ENCODE measurements around the gene ARHGAP6. TPM values are rescaled to one million over a fixed set of nuclear protein-coding genes. Genes with fewer than 3 reads are reported as not detected.

Gene ARHGAP6
- total and polyA plus RNA-seq, 2 of the 13 experiments (the other 11 are each of a cell fraction or from before 2014, with no cell fraction given) = 0.11 TPM; not detected in 1

DNA sequence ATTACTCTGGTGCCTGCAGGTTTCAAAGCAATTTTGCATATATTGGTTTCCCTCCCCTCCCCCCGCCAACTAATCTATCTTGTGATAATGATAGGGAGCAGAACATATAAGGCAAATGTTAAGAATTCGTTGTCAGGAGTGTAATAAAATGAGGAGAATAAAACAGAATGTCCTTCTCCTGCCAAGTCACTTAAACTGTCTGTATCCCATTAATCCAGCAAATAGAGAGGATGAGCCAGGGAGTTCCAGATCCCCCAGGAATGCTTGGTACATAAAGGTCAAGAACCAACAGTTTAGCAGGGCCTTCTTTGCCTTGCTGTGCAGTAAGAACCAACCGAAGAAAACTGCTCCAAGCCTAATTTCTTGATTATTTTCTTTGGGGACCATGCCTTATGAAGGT is 231.1 kb downstream of the ARHGAP6 start:
- H3K27ac ChIP-seq (ENCODE audit: extremely low read length, insufficient read depth, low read length) = no peak overlapping the region
- BruUV-seq (replicated peaks) = no TSS peak
- H3K79me2 ChIP-seq (ENCODE audit: insufficient read depth, low read length) = no peaks in the 10 kb centered on the region
- H4K20me1 ChIP-seq (ENCODE audit: insufficient read depth, low read length) = no peaks in the 10 kb centered on the region
- no peak overlapping the region for H2AFZ ChIP-seq (ENCODE audit: low read length)
- intact Hi-C loops (cut with micrococcal nuclease; ENCODE audit: unreplicated experiment) = no loop called here
- in situ Hi-C loops (cut with HindIII; ENCODE audit: extremely low pct_ligation_motif_present, low pct_unique_long_range_greater_than_20kb) = no loop called here
- no peak for ATAC-seq
- no peak overlapping the region for H3K4me3 ChIP-seq (replicated peaks in 1 of 3; ENCODE audit: insufficient read depth in 1 of 3, low read depth in 2 of 3, low read length in 3 of 3)
- no peaks in the 10 kb centered on the region for H3K4me1 ChIP-seq (ENCODE audit: insufficient read depth, low read length)
- POLR2A ChIA-PET = no interaction called here
- no peak overlapping the region for H3K9ac ChIP-seq (ENCODE audit: insufficient read depth, low read depth, low read length)
- no peak overlapping the region for H3K4me2 ChIP-seq (ENCODE audit: low read depth, low read length)
- H3K9me3 ChIP-seq (ENCODE audit: low read length) = no peaks in the 10 kb centered on the region
- FAIRE-seq = no peak
- WGBS (ENCODE audit: low lambda C conversion rate) = 4% methylated on average over 2 of the region's 3 CpGs
- DNase-seq (ENCODE audit: low spot score) = no peak
- CTCF ChIA-PET (ENCODE audit: low intra/inter-chr PET ratio, low total read pairs) = no interaction called here
- H3K27me3 ChIP-seq (ENCODE audit: control insufficient read depth in 1 of 2, insufficient read depth in 2 of 2, low read length in 2 of 2) = no peaks in the 10 kb centered on the region
- TF ChIP-seq, protein P1, sequence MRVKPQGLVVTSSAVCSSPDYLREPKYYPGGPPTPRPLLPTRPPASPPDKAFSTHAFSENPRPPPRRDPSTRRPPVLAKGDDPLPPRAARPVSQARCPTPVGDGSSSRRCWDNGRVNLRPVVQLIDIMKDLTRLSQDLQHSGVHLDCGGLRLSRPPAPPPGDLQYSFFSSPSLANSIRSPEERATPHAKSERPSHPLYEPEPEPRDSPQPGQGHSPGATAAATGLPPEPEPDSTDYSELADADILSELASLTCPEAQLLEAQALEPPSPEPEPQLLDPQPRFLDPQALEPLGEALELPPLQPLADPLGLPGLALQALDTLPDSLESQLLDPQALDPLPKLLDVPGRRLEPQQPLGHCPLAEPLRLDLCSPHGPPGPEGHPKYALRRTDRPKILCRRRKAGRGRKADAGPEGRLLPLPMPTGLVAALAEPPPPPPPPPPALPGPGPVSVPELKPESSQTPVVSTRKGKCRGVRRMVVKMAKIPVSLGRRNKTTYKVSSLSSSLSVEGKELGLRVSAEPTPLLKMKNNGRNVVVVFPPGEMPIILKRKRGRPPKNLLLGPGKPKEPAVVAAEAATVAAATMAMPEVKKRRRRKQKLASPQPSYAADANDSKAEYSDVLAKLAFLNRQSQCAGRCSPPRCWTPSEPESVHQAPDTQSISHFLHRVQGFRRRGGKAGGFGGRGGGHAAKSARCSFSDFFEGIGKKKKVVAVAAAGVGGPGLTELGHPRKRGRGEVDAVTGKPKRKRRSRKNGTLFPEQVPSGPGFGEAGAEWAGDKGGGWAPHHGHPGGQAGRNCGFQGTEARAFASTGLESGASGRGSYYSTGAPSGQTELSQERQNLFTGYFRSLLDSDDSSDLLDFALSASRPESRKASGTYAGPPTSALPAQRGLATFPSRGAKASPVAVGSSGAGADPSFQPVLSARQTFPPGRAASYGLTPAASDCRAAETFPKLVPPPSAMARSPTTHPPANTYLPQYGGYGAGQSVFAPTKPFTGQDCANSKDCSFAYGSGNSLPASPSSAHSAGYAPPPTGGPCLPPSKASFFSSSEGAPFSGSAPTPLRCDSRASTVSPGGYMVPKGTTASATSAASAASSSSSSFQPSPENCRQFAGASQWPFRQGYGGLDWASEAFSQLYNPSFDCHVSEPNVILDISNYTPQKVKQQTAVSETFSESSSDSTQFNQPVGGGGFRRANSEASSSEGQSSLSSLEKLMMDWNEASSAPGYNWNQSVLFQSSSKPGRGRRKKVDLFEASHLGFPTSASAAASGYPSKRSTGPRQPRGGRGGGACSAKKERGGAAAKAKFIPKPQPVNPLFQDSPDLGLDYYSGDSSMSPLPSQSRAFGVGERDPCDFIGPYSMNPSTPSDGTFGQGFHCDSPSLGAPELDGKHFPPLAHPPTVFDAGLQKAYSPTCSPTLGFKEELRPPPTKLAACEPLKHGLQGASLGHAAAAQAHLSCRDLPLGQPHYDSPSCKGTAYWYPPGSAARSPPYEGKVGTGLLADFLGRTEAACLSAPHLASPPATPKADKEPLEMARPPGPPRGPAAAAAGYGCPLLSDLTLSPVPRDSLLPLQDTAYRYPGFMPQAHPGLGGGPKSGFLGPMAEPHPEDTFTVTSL (CRISPR knock-in tag; IDR thresholded peaks at IDR 0.05; ENCODE audit: borderline replicate concordance) = no peak
- TF ChIP-seq EED (CRISPR knock-in tag; IDR thresholded peaks at IDR 0.05) (no peak), EEA1 (CRISPR knock-in tag; IDR thresholded peaks at IDR 0.05; ENCODE audit: borderline replicate concordance) (no peak), ZFP37 (CRISPR knock-in tag; IDR thresholded peaks at IDR 0.05; ENCODE audit: borderline replicate concordance) (no peak), ZBTB7B (CRISPR knock-in tag; IDR thresholded peaks at IDR 0.05) (no peak), GZF1 (CRISPR knock-in tag; IDR thresholded peaks at IDR 0.05) (no peak), ZNF432 (CRISPR knock-in tag; IDR thresholded peaks at IDR 0.05; ENCODE audit: borderline replicate concordance) (no peak), RBFOX2 (IDR thresholded peaks at IDR 0.05; ENCODE audit: low read depth, low read length) (no peak), ZNF792 (CRISPR knock-in tag; IDR thresholded peaks at IDR 0.05) (no peak), RBAK (CRISPR knock-in tag; IDR thresholded peaks at IDR 0.05) (no peak), PLRG1 (conservative IDR thresholded peaks at IDR 0.05) (no peak), ZNF235 (CRISPR knock-in tag; IDR thresholded peaks at IDR 0.05; ENCODE audit: borderline replicate concordance) (no peak), STAG1 (CRISPR knock-in tag; IDR thresholded peaks at IDR 0.05) (no peak), EZH2 (conservative IDR thresholded peaks at IDR 0.05; ENCODE audit: low read depth, low read length) (no peak), ZSCAN9 (CRISPR knock-in tag; IDR thresholded peaks at IDR 0.05; ENCODE audit: borderline replicate concordance) (no peak)
- TF ChIP-seq, protein P2, sequence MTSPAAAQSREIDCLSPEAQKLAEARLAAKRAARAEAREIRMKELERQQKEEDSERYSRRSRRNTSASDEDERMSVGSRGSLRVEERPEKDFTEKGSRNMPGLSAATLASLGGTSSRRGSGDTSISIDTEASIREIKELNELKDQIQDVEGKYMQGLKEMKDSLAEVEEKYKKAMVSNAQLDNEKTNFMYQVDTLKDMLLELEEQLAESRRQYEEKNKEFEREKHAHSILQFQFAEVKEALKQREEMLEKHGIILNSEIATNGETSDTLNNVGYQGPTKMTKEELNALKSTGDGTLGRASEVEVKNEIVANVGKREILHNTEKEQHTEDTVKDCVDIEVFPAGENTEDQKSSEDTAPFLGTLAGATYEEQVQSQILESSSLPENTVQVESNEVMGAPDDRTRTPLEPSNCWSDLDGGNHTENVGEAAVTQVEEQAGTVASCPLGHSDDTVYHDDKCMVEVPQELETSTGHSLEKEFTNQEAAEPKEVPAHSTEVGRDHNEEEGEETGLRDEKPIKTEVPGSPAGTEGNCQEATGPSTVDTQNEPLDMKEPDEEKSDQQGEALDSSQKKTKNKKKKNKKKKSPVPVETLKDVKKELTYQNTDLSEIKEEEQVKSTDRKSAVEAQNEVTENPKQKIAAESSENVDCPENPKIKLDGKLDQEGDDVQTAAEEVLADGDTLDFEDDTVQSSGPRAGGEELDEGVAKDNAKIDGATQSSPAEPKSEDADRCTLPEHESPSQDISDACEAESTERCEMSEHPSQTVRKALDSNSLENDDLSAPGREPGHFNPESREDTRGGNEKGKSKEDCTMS (CRISPR knock-in tag; conservative IDR thresholded peaks at IDR 0.05) = no peak
- TF ChIP-seq, protein P3, sequence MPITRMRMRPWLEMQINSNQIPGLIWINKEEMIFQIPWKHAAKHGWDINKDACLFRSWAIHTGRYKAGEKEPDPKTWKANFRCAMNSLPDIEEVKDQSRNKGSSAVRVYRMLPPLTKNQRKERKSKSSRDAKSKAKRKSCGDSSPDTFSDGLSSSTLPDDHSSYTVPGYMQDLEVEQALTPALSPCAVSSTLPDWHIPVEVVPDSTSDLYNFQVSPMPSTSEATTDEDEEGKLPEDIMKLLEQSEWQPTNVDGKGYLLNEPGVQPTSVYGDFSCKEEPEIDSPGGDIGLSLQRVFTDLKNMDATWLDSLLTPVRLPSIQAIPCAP (CRISPR knock-in tag; IDR thresholded peaks at IDR 0.05; ENCODE audit: low read depth) = no peak
- no peaks in the 10 kb centered on the region for H3K36me3 ChIP-seq (replicated peaks in 1 of 2; ENCODE audit: control insufficient read depth in 1 of 2, insufficient read depth in 2 of 2, low read length in 2 of 2)

Measured in HepG2 (cell line).